Activated CD4-positive, alpha-beta T cell treated with anti-CD3 and anti-CD28 coated beads, Interleukin-10, Interleukin-2, amounts not matched to agents 100 ng/mL and 50 ng/mL, durations not matched to agents 16 hours and 8 hours (primary cell): ENCODE measurements around the gene CWC27.
"Not testable (repeated sequence)": the region's sequence is repeated elsewhere in the genome, so short reads cannot be mapped to it uniquely, and the experiment has no call there.

Experiments
- DNase-seq: peaks from one replicate; pipeline ENCODE4 v3.0.0-alpha.2; 2020

The CWC27 gene

DNA sequence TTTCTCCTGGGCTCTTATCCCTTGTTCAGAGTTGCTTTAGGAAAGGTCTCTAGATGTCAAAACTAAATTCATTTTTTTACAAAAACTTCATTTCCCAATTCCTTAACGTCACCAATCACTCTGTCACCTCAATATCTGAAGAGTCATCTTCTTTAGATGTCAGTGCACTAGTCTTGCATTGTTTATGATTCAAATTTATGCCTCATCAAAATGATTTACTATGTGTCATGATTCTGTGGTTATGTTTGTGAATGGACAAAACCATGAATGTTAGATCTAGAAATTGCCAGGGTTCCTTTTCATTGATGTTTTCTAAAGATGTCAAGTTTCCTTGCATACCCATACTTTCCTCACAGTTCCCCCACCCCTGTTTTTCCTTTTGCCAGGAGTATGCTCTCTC is 21.5 kb downstream of the CWC27 start:
- DNase-seq: peak; percentile 43

GRCh38 chr5:64792469-64792868 is 23.7 kb downstream of the CWC27 start:
- DNase-seq: no peak

DNA sequence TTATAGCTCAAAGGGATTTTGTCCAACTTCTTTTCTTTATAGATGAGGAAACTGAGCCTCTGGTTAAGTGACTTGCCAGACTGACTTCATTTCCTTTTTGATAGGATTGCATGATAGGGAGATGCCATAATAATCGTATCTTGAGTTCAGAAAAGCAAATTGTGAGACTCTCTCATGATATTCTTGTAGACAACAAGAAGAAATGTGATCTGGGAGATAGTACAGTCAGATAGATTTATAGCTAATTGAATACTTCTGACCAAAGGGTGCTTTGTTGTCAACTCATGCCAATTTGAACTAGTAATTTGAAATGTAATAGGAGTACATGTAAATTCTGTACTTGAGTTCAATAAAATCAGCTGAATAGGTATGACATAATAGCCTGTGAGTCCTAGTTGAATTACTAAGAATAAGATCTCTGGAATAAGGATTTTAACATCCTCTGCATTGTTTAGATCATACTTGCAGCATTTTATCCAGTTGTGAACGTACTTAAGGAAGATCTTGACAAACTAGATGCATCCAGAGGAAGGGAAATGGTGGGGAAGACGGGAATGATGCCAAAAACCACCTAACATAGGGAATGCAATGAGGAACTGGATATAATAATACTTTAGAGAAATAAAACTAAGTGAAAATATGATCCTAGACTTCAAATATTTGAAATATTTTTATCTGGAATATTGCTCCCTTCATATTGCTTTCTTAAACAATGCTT is 25.5 kb downstream of the CWC27 start:
- DNase-seq: no peak

DNA sequence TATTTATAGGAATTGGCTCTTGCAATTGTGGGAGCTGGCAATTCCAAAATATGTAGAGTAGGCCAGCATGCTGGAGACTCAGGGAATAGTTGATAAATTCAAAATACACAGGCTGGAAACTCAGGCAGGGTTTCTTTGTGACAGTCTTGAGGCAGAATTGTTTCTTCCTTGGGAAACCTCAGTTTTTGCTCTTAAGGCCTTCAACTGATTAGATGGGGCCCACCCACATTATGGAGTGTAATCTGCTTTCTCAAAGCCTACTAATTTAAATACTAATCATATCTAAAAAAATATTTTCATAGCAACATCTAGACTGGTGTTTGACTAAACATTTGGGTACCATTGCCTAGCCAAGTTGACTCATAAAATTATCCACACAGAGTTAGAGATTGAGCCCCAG is 27.6 kb downstream of the CWC27 start:
- DNase-seq: no peak

- DNase-seq: no peak
Observed at GRCh38 chr5:64800926-64801325, 32.2 kb downstream of the CWC27 start.

- DNase-seq: no peak
Observed at GRCh38 chr5:64806537-64806936, 37.8 kb downstream of the CWC27 start.

GRCh38 chr5:64807520-64807919 is 38.8 kb downstream of the CWC27 start:
- no peak for DNase-seq

DNA sequence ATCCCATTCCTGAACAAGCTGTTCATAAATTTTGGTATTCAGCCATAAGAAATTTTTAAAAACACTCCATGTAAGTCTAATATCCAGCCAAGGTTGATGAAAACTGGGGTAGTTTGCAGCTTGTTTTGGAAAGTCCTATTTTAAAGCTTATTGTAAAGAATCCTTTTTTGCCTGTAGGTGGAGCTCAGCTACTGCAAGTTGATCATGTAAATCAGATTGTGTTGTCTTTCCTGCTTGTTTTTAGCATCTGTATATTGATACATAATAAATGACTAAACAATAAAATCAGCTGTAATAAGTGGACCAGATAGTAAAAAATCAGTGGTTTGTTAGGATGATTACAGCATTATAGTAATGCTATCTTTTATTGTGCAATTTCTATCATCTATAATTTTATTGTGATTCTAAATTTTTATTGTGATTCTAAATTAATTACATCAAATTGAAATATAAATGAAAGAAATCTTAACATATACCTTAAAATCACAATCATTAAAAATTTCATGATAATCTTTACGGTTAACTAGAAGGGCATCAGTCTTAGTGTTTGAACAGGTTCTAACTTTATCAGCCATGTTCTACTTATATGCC is 42.4 kb downstream of the CWC27 start:
- peak; percentile 46 for DNase-seq

DNA sequence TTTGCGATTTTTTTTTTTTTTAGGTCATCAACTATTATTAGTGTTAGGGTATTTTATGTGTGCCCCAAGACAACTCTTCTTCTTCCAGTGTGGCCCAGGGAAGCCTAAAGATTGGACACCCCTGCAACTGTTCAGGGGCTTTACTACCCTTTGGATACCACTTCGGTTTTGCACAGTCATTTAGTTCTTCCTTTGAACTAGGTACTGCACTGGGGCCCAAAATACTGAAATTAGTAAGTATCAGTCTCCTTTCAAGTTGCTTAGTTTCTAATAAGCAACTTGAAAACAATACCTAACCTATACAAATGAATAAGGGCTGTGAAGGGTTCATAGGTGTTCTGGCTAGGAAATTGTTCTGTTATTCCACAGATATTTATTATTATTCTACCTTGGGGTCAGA is 45.3 kb downstream of the CWC27 start:
- peak; percentile 76 for DNase-seq

GRCh38 chr5:64818245-64818644 is 49.5 kb downstream of the CWC27 start:
- no peak for DNase-seq

- DNase-seq: not testable (repeated sequence)
Observed at GRCh38 chr5:64819345-64819744, 50.6 kb downstream of the CWC27 start.

DNA sequence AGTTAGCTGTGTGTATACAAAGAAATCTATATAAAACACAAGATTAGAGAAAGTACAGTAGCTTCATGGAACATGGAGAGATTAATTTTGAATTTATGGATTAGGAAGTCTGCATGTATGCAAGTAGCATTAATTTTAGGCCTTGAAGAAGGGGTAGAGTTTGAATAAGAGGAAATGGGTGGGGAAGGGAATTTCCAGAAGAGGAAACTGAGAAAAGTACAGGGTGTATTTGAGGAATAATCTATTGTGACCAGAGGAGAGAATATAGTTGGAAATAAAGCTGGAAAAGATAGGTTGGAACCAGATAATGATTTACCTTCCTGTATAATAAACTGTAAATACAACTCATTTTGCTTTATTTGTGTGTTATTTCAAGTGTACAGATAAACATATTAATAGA is 53.6 kb downstream of the CWC27 start:
- DNase-seq: no peak

GRCh38 chr5:64826541-64826940 is 57.8 kb downstream of the CWC27 start:
- no peak for DNase-seq

DNA sequence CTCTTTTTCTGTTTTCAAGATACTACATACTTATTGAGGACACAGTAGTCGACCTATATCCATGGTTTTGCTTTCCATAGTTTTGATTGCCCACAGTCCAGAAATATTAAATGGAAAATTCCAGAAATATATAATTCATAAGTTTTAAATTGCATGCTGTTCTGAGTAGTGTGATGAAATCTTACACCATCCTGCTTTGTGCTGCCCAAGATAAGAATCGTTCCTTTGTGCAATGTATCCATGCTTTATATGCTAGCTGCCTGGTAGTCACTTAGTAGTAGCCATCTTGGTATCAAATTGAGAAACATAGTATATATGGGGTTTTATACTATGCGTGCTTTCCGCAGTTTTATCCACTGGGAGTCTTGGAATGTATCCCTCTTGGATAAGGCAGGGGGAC is 59.0 kb downstream of the CWC27 start:
- DNase-seq: no peak

DNA sequence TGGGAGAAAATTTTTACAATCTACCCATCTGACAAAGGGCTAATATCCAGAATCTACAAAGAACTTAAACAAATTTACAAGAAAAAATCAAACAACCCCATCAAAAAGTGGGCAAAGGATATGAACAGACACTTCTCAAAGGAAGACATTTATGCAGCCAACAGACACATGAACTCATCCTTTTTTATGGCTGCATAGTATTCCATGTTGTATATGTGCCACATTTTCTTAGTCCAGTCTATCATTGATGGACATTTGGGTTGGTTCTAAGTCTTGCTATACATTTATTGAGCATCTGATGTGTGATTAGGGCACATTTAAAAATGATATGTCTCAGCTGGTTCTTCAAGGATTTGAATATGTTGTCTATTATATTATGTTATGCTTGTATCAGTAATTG is 61.9 kb downstream of the CWC27 start:
- not testable (repeated sequence) for DNase-seq

DNA sequence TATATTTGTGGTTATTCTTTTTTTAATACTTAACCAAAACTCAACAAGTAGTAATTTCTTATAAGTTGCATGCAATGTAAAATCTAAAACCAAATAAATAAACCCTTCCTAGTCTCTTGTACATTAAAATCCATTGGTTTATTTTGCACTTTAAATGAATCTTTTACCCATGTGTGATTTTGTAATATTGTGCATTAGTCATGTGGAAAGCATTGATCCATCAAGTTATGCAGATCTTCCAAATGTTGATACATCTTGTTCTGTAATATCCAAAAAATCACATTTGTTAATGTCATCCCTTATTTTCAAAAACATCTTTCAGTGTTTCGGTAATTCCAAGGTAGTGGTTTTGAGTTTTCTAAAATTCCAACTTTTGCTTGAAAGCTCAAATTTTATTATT is 63.3 kb downstream of the CWC27 start:
- DNase-seq: no peak

GRCh38 chr5:64834037-64834436 is 65.3 kb downstream of the CWC27 start:
- no peak for DNase-seq

GRCh38 chr5:64834611-64835010 is 65.9 kb downstream of the CWC27 start:
- DNase-seq: no peak

- DNase-seq: no peak
Observed at GRCh38 chr5:64835266-64835665, 66.5 kb downstream of the CWC27 start.

- no peak for DNase-seq
Observed at GRCh38 chr5:64836190-64836755, 67.5 kb downstream of the CWC27 start.

GRCh38 chr5:64836786-64837185 is 68.1 kb downstream of the CWC27 start:
- DNase-seq: peak; percentile 10

DNA sequence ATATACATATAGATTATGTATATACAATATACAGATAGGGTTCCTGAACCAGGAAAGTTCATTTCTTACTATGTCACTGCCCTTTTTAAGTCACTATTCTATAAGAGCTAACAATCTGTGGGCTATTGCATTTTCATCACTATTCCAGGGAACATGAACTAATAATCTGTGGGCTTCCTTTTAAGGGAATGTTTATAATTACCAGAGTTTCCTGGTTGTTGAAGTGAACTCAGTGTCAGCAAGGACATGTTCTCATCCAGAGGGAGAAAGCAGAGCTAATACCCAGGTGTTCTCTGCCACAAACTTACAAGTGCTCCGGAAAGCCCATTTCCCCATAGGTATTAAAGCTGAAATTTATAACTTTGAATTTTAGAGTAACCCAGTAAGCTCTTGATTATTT is 69.6 kb downstream of the CWC27 start:
- no peak for DNase-seq

- no peak for DNase-seq
Observed at GRCh38 chr5:64838803-64839202, 70.1 kb downstream of the CWC27 start.

DNA sequence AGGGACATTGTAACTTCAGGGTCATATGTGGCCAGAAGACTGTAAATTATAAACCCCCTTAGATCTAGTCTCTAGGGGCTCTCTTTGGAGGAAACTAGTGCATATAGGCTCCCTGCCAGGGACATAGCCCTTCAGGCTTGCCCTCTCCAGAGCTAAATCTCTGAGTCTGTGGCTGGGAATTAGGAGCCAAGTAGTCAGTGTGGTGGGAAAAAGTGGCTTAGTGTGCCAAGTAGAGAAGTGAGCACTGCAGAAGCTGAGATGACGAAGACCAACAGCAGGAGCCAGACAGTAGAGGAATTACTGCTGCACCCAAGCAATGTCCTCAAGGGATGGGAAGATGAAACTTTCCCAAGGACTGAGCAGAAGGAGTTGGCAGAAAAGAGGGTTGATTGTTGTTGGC is 71.2 kb downstream of the CWC27 start:
- DNase-seq: no peak

GRCh38 chr5:64840958-64841357 is 72.2 kb downstream of the CWC27 start:
- no peak for DNase-seq
